IMR-90 (cell line): Measurements from ENCODE around the gene CEP170. TPM values are rescaled to one million over a fixed set of nuclear protein-coding genes. Genes with fewer than 3 reads are reported as not detected.
A peak's percentile ranks its signal among the peaks of the same experiment; 100 is the strongest.

Source experiments
- ATAC-seq: fragments of 200-7000 bp; cut with Tn5 transposase; 2 replicates; pipeline ENCODE4 v1.9.1; 2020; ENCODE audit warnings: low read depth, mild to moderate bottlenecking, moderate library complexity
- BruUV-seq: library from RNA; stranded (reverse); fragments of 400-500 nt; replicated peaks from 2 replicates; lab custom pipeline; 2021; lab: Mats Ljungman, UMichigan
- CTCF ChIA-PET: fragments of 300-600 bp; formaldehyde crosslinking; extraction: SDS; loops from one replicate; lab custom pipeline; 2021; ENCODE audit warnings: antibody characterized with exemption; lab: Yijun Ruan, JAX
- POLR2A ChIA-PET: fragments of 300-600 bp; sonication (Branson Sonifier 250); formaldehyde crosslinking; loops from one replicate; lab custom pipeline; 2022; ENCODE audit warnings: antibody characterized with exemption; ENCODE audit not compliant: unreplicated experiment; lab: Charles Lee
- DNase-seq: peaks from one replicate; pipeline ENCODE4 v3.0.0; 2013
- H2AFZ ChIP-seq: replicated peaks from 2 replicates; pipeline ENCODE3; 2013; ENCODE audit warnings: low read length, mild to moderate bottlenecking; ENCODE audit not compliant: poor library complexity
- H2AK5ac ChIP-seq: 2 replicates; pipeline ENCODE4 v1.6.1; 2013; ENCODE audit warnings: low read depth, low read length, inconsistent platforms
- H2AK9ac ChIP-seq: replicated peaks from 2 replicates; pipeline ENCODE3; 2013; ENCODE audit warnings: mild to moderate bottlenecking, low read depth, low read length, moderate library complexity; ENCODE audit not compliant: poor library complexity
- H2BK120ac ChIP-seq: 2 replicates; pipeline ENCODE4 v1.6.1; 2013; ENCODE audit warnings: low read depth, low read length, inconsistent platforms
- H2BK15ac ChIP-seq: 3 replicates; pipeline ENCODE4 v1.6.1; 2013; ENCODE audit warnings: low read depth, low read length, inconsistent platforms
- H2BK20ac ChIP-seq: 2 replicates; pipeline ENCODE4 v1.6.1; 2013; ENCODE audit warnings: low read depth, mild to moderate bottlenecking, inconsistent platforms, low read length, moderate library complexity
- H2BK5ac ChIP-seq: 2 replicates; pipeline ENCODE4 v1.6.1; 2013; ENCODE audit warnings: mild to moderate bottlenecking, low read depth, low read length, inconsistent platforms; ENCODE audit not compliant: poor library complexity, severe bottlenecking
- H3K14ac ChIP-seq: replicated peaks from 2 replicates; pipeline ENCODE4 v1.6.1; 2013; ENCODE audit warnings: low read depth, low read length, inconsistent platforms
- H3K18ac ChIP-seq: 2 replicates; pipeline ENCODE4 v1.6.1; 2013; ENCODE audit warnings: low read depth, low read length, control low read depth
- H3K23ac ChIP-seq: 2 replicates; pipeline ENCODE4 v1.6.1; 2013; ENCODE audit warnings: low read depth, low read length, inconsistent platforms
- H3K27ac ChIP-seq: 2 replicates; pipeline ENCODE4 v1.5.1; 2013; ENCODE audit warnings: mild to moderate bottlenecking, control low read depth, low read length; ENCODE audit not compliant: insufficient read depth
- H3K27me3 ChIP-seq: 2 replicates; pipeline ENCODE4 v1.6.1; 2013; ENCODE audit warnings: low read length; ENCODE audit not compliant: control insufficient read depth, insufficient read depth
- H3K36me3 ChIP-seq: 2 replicates; pipeline ENCODE4 v1.6.1; 2013; ENCODE audit warnings: low read length, mixed read lengths; ENCODE audit not compliant: control insufficient read depth, insufficient read depth
- H3K4ac ChIP-seq: 2 replicates; pipeline ENCODE4 v1.6.1; 2013; ENCODE audit warnings: low read depth, low read length, inconsistent platforms
- H3K4me1 ChIP-seq: 2 replicates; pipeline ENCODE4 v1.6.1; 2013; ENCODE audit warnings: low read length, mixed read lengths; ENCODE audit not compliant: control insufficient read depth, insufficient read depth
- H3K4me2 ChIP-seq: 2 replicates; pipeline ENCODE4 v1.6.1; 2013; ENCODE audit warnings: low read depth, mild to moderate bottlenecking, control low read depth, low read length, moderate library complexity
- H3K4me3 ChIP-seq: 2 replicates; pipeline ENCODE4 v1.5.1; 2013; ENCODE audit warnings: low read depth, mild to moderate bottlenecking, control low read depth, low read length, moderate library complexity; ENCODE audit not compliant: insufficient read depth
- H3K56ac ChIP-seq: 2 replicates; pipeline ENCODE4 v1.6.1; 2013; ENCODE audit warnings: low read length, inconsistent platforms; ENCODE audit not compliant: insufficient read depth; ENCODE audit errors: extremely low read depth
- H3K79me1 ChIP-seq, 2 experiments: 2 replicates each; pipeline ENCODE4 v1.6.1; 2013; ENCODE audit warnings: low read length in 2 of 2, inconsistent platforms in 1 of 2, low read depth in 1 of 2
- H3K9ac ChIP-seq: 2 replicates; pipeline ENCODE4 v1.6.1; 2013; ENCODE audit warnings: low read depth, low read length, control low read depth
- H3K9me1 ChIP-seq: 2 replicates; pipeline ENCODE4 v1.6.1; 2013; ENCODE audit warnings: low read length, inconsistent platforms; ENCODE audit not compliant: insufficient read depth
- H3K9me3 ChIP-seq: 2 replicates; pipeline ENCODE4 v1.6.1; 2013; ENCODE audit warnings: low read length; ENCODE audit not compliant: control insufficient read depth, insufficient read depth
- H4K20me1 ChIP-seq: 2 replicates; pipeline ENCODE4 v1.6.1; 2013; ENCODE audit warnings: low read length, inconsistent platforms; ENCODE audit not compliant: insufficient read depth
- H4K5ac ChIP-seq: 2 replicates; pipeline ENCODE4 v1.6.1; 2013; ENCODE audit warnings: mild to moderate bottlenecking, low read depth, low read length, control low read depth
- H4K8ac ChIP-seq, 2 experiments: 2 replicates each; pipeline ENCODE4 v1.6.1; 2013; ENCODE audit warnings: low read depth in 2 of 2, low read length in 2 of 2, control low read depth in 1 of 2, inconsistent platforms in 1 of 2
- H4K91ac ChIP-seq: 2 replicates; pipeline ENCODE4 v1.6.1; 2013; ENCODE audit warnings: low read depth, low read length, inconsistent platforms; ENCODE audit not compliant: insufficient read depth
- CEBPB ChIP-seq: IDR thresholded peaks from 2 replicates; pipeline ENCODE4 v1.6.1; 2012; ENCODE audit warnings: low read depth, low read length, improper control_type of control experiment
- POLR2A ChIP-seq: IDR thresholded peaks from 2 replicates; pipeline ENCODE4 v1.6.1; 2012; ENCODE audit warnings: mild to moderate bottlenecking, low read depth, low read length
- WGBS, 2 experiments: methylation state at CpG; one replicate each; pipeline versions ENCODE4 v1.1.5 to v1.1.7; 2013; ENCODE audit warnings: missing lambda C conversion rate in 2 of 2; ENCODE audit not compliant: insufficient read length in 1 of 2; ENCODE audit errors: extremely low coverage in 2 of 2; 5-methylcytosine and 5-hydroxymethylcytosine counted together
- dilution Hi-C: fragments of 300-500 bp; cut with HindIII; formaldehyde crosslinking; loops from one replicate; pipeline ENCODE4 v1.14.3; 2018; ENCODE audit warnings: low sequenced_read_pairs; ENCODE audit not compliant: unreplicated experiment
- in situ Hi-C: fragments of 300-500 bp; cut with MboI; formaldehyde crosslinking; loops from 3 replicates; pipeline ENCODE4 v1.14.3; 2019; ENCODE audit warnings: low sequenced_read_pairs, inconsistent platforms, mixed read lengths
- intact Hi-C: fragments of 100-400 bp; cut with micrococcal nuclease; formaldehyde crosslinking; loops from 2 replicates; pipeline ENCODE4 v1.10.0; 2022
- polyA plus RNA-seq, 3 experiments: library from polyadenylated mRNA; depleted of rRNA; stranded (reverse); fragments of >200 nt; gene quantifications; 2 replicates each; pipeline ENCODE4 v1.2.3, GENCODE V29; 2012; ENCODE audit warnings: low replicate concordance in 1 of 3
- total RNA-seq: library from RNA; depleted of rRNA; stranded (reverse); fragments of >200 nt; gene quantifications from 2 replicates; pipeline ENCODE4 v1.2.3, GENCODE V29; 2012

The CEP170 gene
- total and polyA plus RNA-seq, 2 of the 4 experiments (the other 2 are of a cell fraction) = 65.8 to 151 TPM

GRCh38 chr1:243273945-243274344 is 18.9 kb upstream of the CEP170 start:
- H2BK120ac ChIP-seq = peak overlapping the region; percentile 3; the same call in 1 of the 2 replicates
- H2BK20ac ChIP-seq = no peak overlapping the region
- dilution Hi-C loops = no loop called here
- no peak overlapping the region for H4K5ac ChIP-seq
- no peak overlapping the region for H3K9ac ChIP-seq
- H2BK5ac ChIP-seq = peak overlapping the region; percentile 42
- peak overlapping the region in 1 of 2 experiments; percentile 24; a peak in 1 of 4 replicates for H4K8ac ChIP-seq
- intact Hi-C loops = no loop called here
- ChIA-PET POLR2A (no interaction called here), CTCF (no interaction called here)
- no peak overlapping the region; the same call in 1 of the 2 replicates for H3K27ac ChIP-seq
- TF ChIP-seq POLR2A (no peak), CEBPB (no peak)
- H3K4me3 ChIP-seq = no peak overlapping the region
- peak overlapping the region; percentile 18; the same call in 1 of the 2 replicates for H3K23ac ChIP-seq
- H2AFZ ChIP-seq = no peak overlapping the region
- H2AK5ac ChIP-seq = no peak overlapping the region
- no peak overlapping the region for H2AK9ac ChIP-seq
- H3K56ac ChIP-seq = no peak overlapping the region
- H3K4me1 ChIP-seq = peaks cover 13% of the 10 kb centered on the region
- no peak overlapping the region for H3K4me2 ChIP-seq
- no TSS peak for BruUV-seq
- H4K91ac ChIP-seq = no peak overlapping the region
- no peak for ATAC-seq
- H3K4ac ChIP-seq = no peak overlapping the region
- no peak overlapping the region for H2BK15ac ChIP-seq
- no CpG with 5 or more reads among the region's 2 CpGs for WGBS, 2 experiments
- peaks cover 18 to 27% of the 10 kb centered on the region in 2 experiments for H3K79me1 ChIP-seq
- H3K9me1 ChIP-seq = peaks cover 8% of the 10 kb centered on the region
- H3K27me3 ChIP-seq = no peaks in the 10 kb centered on the region
- no peak for DNase-seq
- no peaks in the 10 kb centered on the region for H3K9me3 ChIP-seq
- in situ Hi-C loops = no loop called here
- H3K18ac ChIP-seq = no peak overlapping the region
- peaks cover 11% of the 10 kb centered on the region for H3K36me3 ChIP-seq
- no peak overlapping the region for H3K14ac ChIP-seq
- H4K20me1 ChIP-seq = no peaks in the 10 kb centered on the region
